Body of pancreas (tissue), 4 donors: Measurements from ENCODE around the gene CARD8. TPM values are rescaled to one million over a fixed set of nuclear protein-coding genes. Genes with fewer than 3 reads are reported as not detected.

Source experiments
- ATAC-seq: fragments of 150-250 bp; one replicate; pipeline ENCODE4 v1.9.1; 2016
- DNase-seq, 4 donors: peaks; one replicate each; pipeline ENCODE4 v3.0.0-alpha.2; 2019
- H3K27ac ChIP-seq, 4 donors: fragments of 200-600 bp; sonication (generic); 1 replicate in 3 of 4; 2 replicates in 1 of 4; pipeline versions ENCODE4 v1.5.1 to v1.6.1; 2016 to 2019; ENCODE audit warnings: mild to moderate bottlenecking in 1 of 4, mixed read lengths in 1 of 4, moderate library complexity in 1 of 4
- H3K27me3 ChIP-seq, 2 donors: fragments of 200-600 bp; sonication (generic); one replicate each; pipeline ENCODE4 v1.6.0; 2016; ENCODE audit warnings: mild to moderate bottlenecking in 1 of 2
- H3K36me3 ChIP-seq, 2 donors: fragments of 200-600 bp; sonication (generic); replicated peaks in 1 of 2; 2 replicates each; pipeline ENCODE4 v1.5.1; 2016; ENCODE audit warnings: low read depth in 2 of 2; ENCODE audit not compliant: insufficient read depth in 1 of 2
- H3K4me1 ChIP-seq: fragments of 200-600 bp; sonication (generic); one replicate; pipeline ENCODE4 v1.6.0; 2016
- H3K4me3 ChIP-seq, 2 donors: fragments of 200-600 bp; sonication (generic); 1 replicate in 1 of 2; 2 replicates in 1 of 2; pipeline ENCODE4 v1.5.1; 2016 to 2019
- H3K9me3 ChIP-seq, 3 donors: fragments of 200-600 bp; sonication (generic); 1 replicate in 2 of 3; 2 replicates in 1 of 3; pipeline ENCODE4 v1.5.1; 2016
- POLR2A ChIP-seq, 3 donors: fragments of 450-650 bp; IDR thresholded peaks; one replicate each; pipeline ENCODE4 v1.6.1; 2016; ENCODE audit warnings: antibody characterized with exemption in 3 of 3, mild to moderate bottlenecking in 2 of 3
- WGBS, 2 donors: methylation state at CpG; one replicate each; pipeline ENCODE4 v1.1.5; 2017; 5-methylcytosine and 5-hydroxymethylcytosine counted together
- intact Hi-C: fragments of 100-400 bp; cut with DNase I; formaldehyde crosslinking; loops from one replicate; pipeline ENCODE4 v1.15.1; 2023
- total RNA-seq, 2 donors: library from RNA; depleted of rRNA; stranded (reverse); fragments of >200 nt; gene quantifications; one replicate each; pipeline ENCODE4 v1.1.0, GENCODE V29; 2016
- TF ChIP-seq, protein P1 (sequence below), 7 experiments: fragments of 450-650 bp in 4 of 7; fragments of 200-600 bp in 3 of 7; sonication (generic) in 3 of 7; IDR thresholded peaks; one replicate each; pipeline ENCODE4 v1.5.1; 2016 to 2019; ENCODE audit warnings: antibody characterized with exemption in 7 of 7

The CARD8 gene
- total RNA-seq, 2 donors from 2014 or later: 23.7 to 24.4 TPM

GRCh38 chr19:48170817-48171347, 84.8 kb downstream of the CARD8 start:
- H3K27me3 ChIP-seq: no peaks in the 10 kb centered on the region
- 1 to 3% methylated on average over 15 to 21 of the region's 21 CpGs for WGBS, 2 donors
- TF ChIP-seq POLR2A (IDR thresholded peaks at IDR 0.05): no peak
- TF ChIP-seq, protein P1, sequence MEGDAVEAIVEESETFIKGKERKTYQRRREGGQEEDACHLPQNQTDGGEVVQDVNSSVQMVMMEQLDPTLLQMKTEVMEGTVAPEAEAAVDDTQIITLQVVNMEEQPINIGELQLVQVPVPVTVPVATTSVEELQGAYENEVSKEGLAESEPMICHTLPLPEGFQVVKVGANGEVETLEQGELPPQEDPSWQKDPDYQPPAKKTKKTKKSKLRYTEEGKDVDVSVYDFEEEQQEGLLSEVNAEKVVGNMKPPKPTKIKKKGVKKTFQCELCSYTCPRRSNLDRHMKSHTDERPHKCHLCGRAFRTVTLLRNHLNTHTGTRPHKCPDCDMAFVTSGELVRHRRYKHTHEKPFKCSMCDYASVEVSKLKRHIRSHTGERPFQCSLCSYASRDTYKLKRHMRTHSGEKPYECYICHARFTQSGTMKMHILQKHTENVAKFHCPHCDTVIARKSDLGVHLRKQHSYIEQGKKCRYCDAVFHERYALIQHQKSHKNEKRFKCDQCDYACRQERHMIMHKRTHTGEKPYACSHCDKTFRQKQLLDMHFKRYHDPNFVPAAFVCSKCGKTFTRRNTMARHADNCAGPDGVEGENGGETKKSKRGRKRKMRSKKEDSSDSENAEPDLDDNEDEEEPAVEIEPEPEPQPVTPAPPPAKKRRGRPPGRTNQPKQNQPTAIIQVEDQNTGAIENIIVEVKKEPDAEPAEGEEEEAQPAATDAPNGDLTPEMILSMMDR (IDR thresholded peaks at IDR 0.05): no peak
- no peak for ATAC-seq
- no peaks in the 10 kb centered on the region for H3K9me3 ChIP-seq
- H3K4me1 ChIP-seq: peaks cover 16% of the 10 kb centered on the region
- peak overlapping the region; percentile 20 to 97 (median 91) for H3K27ac ChIP-seq
- H3K4me3 ChIP-seq: peak overlapping the region; percentile 59 to 97
- peaks cover 0 to 3% of the 10 kb centered on the region in 2 donors for H3K36me3 ChIP-seq
- intact Hi-C loops: no loop called here
- DNase-seq: no peak

GRCh38 chr19:48169939-48170803, 85.5 kb downstream of the CARD8 start, which contains the start of the genes LIG1 and ZSWIM9:
LIG1 (minus strand) TSS chr19:48170344; CDS start chr19:48165566, 4,778 bp downstream.
ZSWIM9 (plus strand) TSS chr19:48170680; CDS start chr19:48171803, 1,123 bp downstream.
- intact Hi-C loops: no loop called here
- H3K9me3 ChIP-seq: no peaks in the 10 kb centered on the region
- DNase-seq (peak; percentile 90 to 92 (median 90)), ATAC-seq (peak; percentile 92)
- 1% methylated on average over 22 to 80 of the region's 82 CpGs for WGBS, 2 donors
- peak within 1 kb of the TSS; percentile 59 to 97 for H3K4me3 ChIP-seq
- H3K27ac ChIP-seq: peak within 1 kb of the TSS; percentile 90 to 98 (median 94)
- peaks cover 0 to 3% of the 10 kb centered on the region in 2 donors for H3K36me3 ChIP-seq
- H3K4me1 ChIP-seq: peaks cover 16% of the 10 kb centered on the region
- no peaks in the 10 kb centered on the region for H3K27me3 ChIP-seq
- TF ChIP-seq, protein P1 (IDR thresholded peaks at IDR 0.05): peak in 5 of 7 experiments; percentile 5 to 48 (median 28)
- TF ChIP-seq POLR2A (IDR thresholded peaks at IDR 0.05): peak in 2 of 3 donors; percentile 43 to 47

- Histone ChIP-seq H3K27me3 (no peaks in the 10 kb centered on the region), H3K4me1 (peaks cover 16% of the 10 kb centered on the region), H3K36me3 (peaks cover 0 to 3% of the 10 kb centered on the region in 2 donors), H3K4me3 (peak overlapping the region; percentile 59 to 97), H3K27ac (peak overlapping the region; percentile 90 to 98 (median 94)), H3K9me3 (no peaks in the 10 kb centered on the region)
- ATAC-seq (peak; percentile 56), DNase-seq (peak; percentile 86 to 89 (median 86))
- intact Hi-C loops: no loop called here
- WGBS, 2 donors: 2 to 3% methylated on average over 7 to 11 of the region's 15 CpGs
- no peak for TF ChIP-seq POLR2A (IDR thresholded peaks at IDR 0.05)
- TF ChIP-seq, protein P1 (IDR thresholded peaks at IDR 0.05): no peak
Observed at GRCh38 chr19:48169578-48169938, 86.2 kb downstream of the CARD8 start.

GRCh38 chr19:48168689-48169088, 87.0 kb downstream of the CARD8 start:
- TF ChIP-seq, protein P1 (IDR thresholded peaks at IDR 0.05): no peak
- TF ChIP-seq POLR2A (IDR thresholded peaks at IDR 0.05): no peak
- H3K36me3 ChIP-seq: peaks cover 0 to 3% of the 10 kb centered on the region in 2 donors
- DNase-seq (no peak), ATAC-seq (no peak)
- H3K9me3 ChIP-seq: no peaks in the 10 kb centered on the region
- intact Hi-C loops: no loop called here
- H3K4me3 ChIP-seq: no peak overlapping the region
- no peaks in the 10 kb centered on the region for H3K27me3 ChIP-seq
- WGBS, 2 donors: 80 to 84% methylated on average over 5 of the region's 5 CpGs
- peak overlapping the region in 1 of 4 donors; percentile 92 for H3K27ac ChIP-seq
- H3K4me1 ChIP-seq: peaks cover 16% of the 10 kb centered on the region
